Large intestine (tissue), 3 donors: ENCODE data around the gene PPIG. TPM values are rescaled to one million over a fixed set of nuclear protein-coding genes. Genes with fewer than 3 reads are reported as not detected.
"Not testable (repeated sequence)": the region's sequence is repeated elsewhere in the genome, so short reads cannot be mapped to it uniquely, and the experiment has no call there.

ENCODE experiments used
- DNase-seq, 2 donors: peaks; one replicate each; pipeline versions ENCODE4 v3.0.0 to v3.0.0-alpha.2; 2013
- H3K27ac ChIP-seq: one replicate; pipeline ENCODE4 v1.5.1; 2013; ENCODE audit warnings: low read length
- H3K27me3 ChIP-seq: 2 replicates; pipeline ENCODE4 v1.6.1; 2013; ENCODE audit warnings: low read length; ENCODE audit not compliant: control insufficient read depth, insufficient read depth
- H3K36me3 ChIP-seq: 2 replicates; pipeline ENCODE4 v1.6.1; 2013; ENCODE audit warnings: low read length; ENCODE audit not compliant: control insufficient read depth, insufficient read depth
- H3K4me1 ChIP-seq: one replicate; pipeline ENCODE4 v1.6.1; 2013; ENCODE audit warnings: low read length; ENCODE audit not compliant: control insufficient read depth, insufficient read depth
- H3K4me3 ChIP-seq: one replicate; pipeline ENCODE4 v1.5.1; 2013; ENCODE audit warnings: low read length
- H3K9me3 ChIP-seq: one replicate; pipeline ENCODE4 v1.6.1; 2013; ENCODE audit warnings: mild to moderate bottlenecking, low read depth, low read length, moderate library complexity; ENCODE audit not compliant: control insufficient read depth
- WGBS: methylation state at CpG from one replicate; pipeline ENCODE4 v1.1.5; 2013; ENCODE audit warnings: low lambda C conversion rate; ENCODE audit not compliant: insufficient coverage; 5-methylcytosine and 5-hydroxymethylcytosine counted together
- polyA plus RNA-seq: library from polyadenylated mRNA; unstranded; fragments of 120-200 nt; gene quantifications from one replicate; pipeline ENCODE4 v1.2.1, GENCODE V29; 2013

Gene PPIG
- polyA plus RNA-seq, 1 donor, result 75.2 TPM

DNA sequence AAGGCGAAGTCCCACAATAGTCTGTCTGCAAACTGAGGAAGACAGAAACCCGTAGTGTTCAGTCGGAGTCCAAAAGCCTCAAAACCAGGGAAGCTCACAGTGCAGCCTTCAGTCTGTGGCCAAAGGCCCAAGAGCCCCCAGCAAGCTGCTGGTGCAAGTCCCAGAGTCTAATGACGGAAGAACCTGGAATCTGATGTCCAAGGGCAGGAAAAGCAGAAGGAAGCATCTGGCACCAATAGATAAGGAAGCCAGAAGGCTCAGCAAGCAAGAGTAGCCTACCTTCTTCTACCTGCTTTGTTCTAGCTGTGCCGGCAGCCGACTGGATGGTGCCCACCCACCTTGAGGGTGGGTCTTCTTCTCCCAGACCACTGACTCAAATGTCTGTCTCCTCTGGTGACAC is 88.3 kb downstream of the PPIG start:
- H3K4me3 ChIP-seq, result no peak overlapping the region
- no CpG with 5 or more reads among the region's 6 CpGs for WGBS
- H3K9me3 ChIP-seq, result no peaks in the 10 kb centered on the region
- H3K27ac ChIP-seq, result no peak overlapping the region
- no peaks in the 10 kb centered on the region for H3K36me3 ChIP-seq
- DNase-seq, result no peak
- H3K4me1 ChIP-seq, result no peaks in the 10 kb centered on the region
- H3K27me3 ChIP-seq, result no peaks in the 10 kb centered on the region

DNA sequence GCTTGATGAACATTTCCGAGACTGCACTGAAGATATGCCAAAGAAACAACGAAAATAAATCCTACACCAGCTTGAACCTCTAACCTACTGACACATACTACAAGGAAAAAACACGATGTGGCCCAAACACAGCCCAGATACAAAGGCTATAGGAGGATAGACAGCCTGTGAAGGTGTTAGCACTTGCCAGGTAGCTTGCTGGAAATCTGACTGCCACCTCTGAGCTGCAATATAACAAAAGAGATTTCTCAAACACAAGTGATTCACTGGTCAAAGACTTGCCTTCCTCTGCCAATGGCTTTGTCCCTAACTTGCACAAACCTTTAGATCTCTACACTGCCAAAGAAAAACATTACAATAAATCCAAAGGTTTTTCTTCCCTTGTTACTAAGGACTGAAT is 89.0 kb downstream of the PPIG start:
- no peaks in the 10 kb centered on the region for H3K4me1 ChIP-seq
- no peak overlapping the region for H3K27ac ChIP-seq
- no peak overlapping the region for H3K4me3 ChIP-seq
- H3K27me3 ChIP-seq, result no peaks in the 10 kb centered on the region
- H3K36me3 ChIP-seq, result no peaks in the 10 kb centered on the region
- no peaks in the 10 kb centered on the region for H3K9me3 ChIP-seq
- WGBS, result no CpG with 5 or more reads among the region's 3 CpGs
- no peak for DNase-seq

DNA sequence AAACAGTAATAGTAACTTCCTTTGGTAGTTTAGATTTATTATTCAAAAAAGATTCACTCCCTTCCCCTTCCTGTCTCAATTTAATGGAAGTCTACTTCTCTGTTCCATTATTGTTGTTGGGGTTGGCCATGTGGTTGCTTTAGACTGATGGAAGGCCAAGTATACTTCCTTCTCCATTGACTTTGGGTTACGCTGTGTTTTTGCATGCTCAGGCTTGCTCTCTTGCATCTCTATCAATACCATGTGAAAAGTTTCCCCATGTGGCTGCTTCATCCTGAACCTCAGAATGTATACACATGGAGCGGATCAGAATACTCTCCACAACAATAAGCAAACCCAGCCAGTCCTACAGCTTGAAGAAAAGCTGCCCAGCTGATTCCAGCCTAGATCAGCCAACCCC is 89.8 kb downstream of the PPIG start:
- H3K36me3 ChIP-seq, result no peaks in the 10 kb centered on the region
- no peaks in the 10 kb centered on the region for H3K27me3 ChIP-seq
- DNase-seq, result no peak
- H3K4me3 ChIP-seq, result no peak overlapping the region
- H3K4me1 ChIP-seq, result no peaks in the 10 kb centered on the region
- H3K27ac ChIP-seq, result no peak overlapping the region
- no peaks in the 10 kb centered on the region for H3K9me3 ChIP-seq
- WGBS, result 100% methylated on average over 1 of the region's 2 CpGs

DNA sequence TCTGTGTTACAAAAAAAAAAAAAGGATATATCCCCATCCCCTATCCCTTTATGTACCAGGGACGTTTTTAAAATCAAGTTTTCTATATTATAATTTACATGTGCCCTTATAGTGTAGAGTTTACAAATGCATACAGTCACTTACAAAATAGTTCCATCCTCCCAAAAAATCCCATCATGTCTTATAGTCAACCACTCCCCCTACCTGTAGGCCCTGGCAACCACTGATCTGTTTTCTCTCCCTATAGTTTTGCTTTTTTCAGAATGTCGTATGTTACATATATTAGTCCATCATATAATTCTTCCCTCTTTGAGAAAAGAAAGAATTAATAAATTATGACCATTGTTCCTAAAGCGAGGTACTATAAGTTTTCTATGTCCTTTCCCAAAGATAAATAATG is 92.2 kb downstream of the PPIG start:
- Histone ChIP-seq H3K27me3 (no peaks in the 10 kb centered on the region), H3K4me1 (no peaks in the 10 kb centered on the region), H3K36me3 (no peaks in the 10 kb centered on the region), H3K4me3 (no peak overlapping the region), H3K9me3 (no peaks in the 10 kb centered on the region), H3K27ac (no peak overlapping the region)
- WGBS, result 100% methylated on average over 2 of the region's 3 CpGs
- no peak for DNase-seq

DNA sequence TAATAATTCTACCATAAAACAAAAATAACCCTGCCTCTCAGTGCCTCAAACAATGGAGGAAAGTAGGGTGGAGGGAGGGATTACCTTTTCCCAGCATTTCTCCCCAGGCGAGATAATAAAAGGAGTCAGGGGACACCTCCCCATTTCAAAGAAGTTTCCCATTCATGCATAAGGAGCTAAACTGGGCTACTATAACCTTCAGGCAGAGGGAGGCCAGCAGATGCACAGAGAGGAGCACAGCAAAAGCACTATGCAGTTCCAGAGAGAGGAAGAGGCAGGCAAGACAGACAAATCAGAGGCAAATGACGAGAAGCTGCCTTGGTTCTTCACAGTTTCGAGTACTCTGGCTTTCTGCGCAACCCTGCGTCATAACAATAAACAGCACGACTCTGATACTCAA is 92.7 kb downstream of the PPIG start:
- no peak overlapping the region for H3K27ac ChIP-seq
- H3K4me1 ChIP-seq, result no peaks in the 10 kb centered on the region
- no peak for DNase-seq
- WGBS, result 90% methylated on average over 4 of the region's 6 CpGs
- H3K4me3 ChIP-seq, result no peak overlapping the region
- no peaks in the 10 kb centered on the region for H3K36me3 ChIP-seq
- H3K9me3 ChIP-seq, result no peaks in the 10 kb centered on the region
- no peaks in the 10 kb centered on the region for H3K27me3 ChIP-seq

DNA sequence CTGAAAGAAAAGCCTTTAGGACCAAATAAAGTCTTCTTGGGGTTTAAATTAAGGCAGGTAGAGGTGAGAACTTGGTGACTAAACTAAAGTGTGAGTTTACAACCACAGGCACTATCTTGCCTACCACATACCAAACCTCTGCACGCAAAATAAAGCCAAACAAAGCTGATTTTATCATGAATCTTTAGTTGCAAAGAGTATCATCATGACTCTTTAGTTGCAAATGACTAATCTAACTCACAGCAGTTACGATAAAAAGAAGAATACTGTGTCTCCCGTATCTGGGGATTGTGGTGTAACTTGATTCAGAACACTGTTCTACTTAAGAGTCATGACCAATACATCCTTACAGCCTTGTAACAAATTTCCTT is 98.9 kb downstream of the PPIG start:
- no peaks in the 10 kb centered on the region for H3K36me3 ChIP-seq
- H3K9me3 ChIP-seq, result no peaks in the 10 kb centered on the region
- no peak overlapping the region for H3K27ac ChIP-seq
- no peak overlapping the region for H3K4me3 ChIP-seq
- DNase-seq, result no peak
- H3K4me1 ChIP-seq, result no peaks in the 10 kb centered on the region
- whole genome bisulfite sequencing, result no CpG with 5 or more reads among the region's 3 CpGs
- H3K27me3 ChIP-seq, result no peaks in the 10 kb centered on the region

DNA sequence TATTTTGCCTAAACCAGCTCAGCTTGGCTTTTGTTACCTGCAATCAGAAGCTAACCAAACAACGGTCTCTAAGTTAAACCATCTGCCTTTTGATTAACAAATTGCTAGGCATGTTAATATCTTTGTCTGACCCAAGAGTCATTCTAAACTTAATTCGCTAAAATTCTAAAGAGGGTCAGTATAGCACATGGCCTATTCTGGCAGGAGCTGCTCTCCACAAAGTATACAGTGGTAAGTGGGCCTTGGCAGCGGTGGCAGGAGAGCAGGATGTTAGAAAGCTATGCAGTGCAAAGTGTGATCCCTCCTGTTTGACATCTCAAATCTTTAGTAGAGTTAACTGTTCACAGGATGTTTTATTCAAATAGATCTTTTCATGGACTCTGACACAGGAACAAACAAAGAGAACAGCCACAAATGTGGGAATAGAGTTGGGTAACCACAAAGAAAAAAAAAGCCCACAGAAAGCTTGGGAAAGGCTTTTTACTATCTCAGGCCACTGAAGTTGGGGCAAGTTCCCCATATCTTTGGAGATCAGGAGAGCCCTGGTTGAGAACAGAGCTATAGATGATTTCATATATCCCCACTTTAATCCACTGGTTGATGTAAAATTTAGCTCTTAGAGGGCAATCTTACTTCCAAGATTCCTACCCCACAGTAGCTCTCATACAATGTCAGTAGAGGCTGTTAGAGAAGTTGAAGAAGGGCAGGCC is 99.4 kb downstream of the PPIG start:
- H3K27me3 ChIP-seq, result no peaks in the 10 kb centered on the region
- H3K9me3 ChIP-seq, result no peaks in the 10 kb centered on the region
- no peaks in the 10 kb centered on the region for H3K4me1 ChIP-seq
- no peak overlapping the region for H3K4me3 ChIP-seq
- no peak overlapping the region for H3K27ac ChIP-seq
- H3K36me3 ChIP-seq, result no peaks in the 10 kb centered on the region
- no peak for DNase-seq
- WGBS, result 80% methylated on average over 1 of the region's 3 CpGs

DNA sequence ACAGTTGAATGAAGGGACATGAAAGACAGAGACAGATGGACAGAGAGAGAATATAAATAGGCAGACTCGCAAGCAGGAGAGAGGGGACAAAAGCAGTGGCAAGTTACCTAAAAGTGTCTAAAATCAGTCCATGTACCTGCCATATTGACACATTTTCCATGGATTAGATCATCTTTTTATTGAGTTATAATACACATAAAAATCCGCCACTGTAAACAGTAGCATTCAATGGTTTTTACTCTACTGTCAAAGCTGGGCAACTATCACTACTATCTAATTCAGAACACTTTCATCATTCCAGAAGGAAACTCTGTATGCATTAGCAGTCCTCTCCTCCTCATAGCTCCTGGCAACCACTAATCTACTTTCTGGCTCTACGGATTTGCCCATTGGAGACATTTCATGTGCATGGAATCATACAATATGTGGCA is 100.0 kb downstream of the PPIG start:
- no peaks in the 10 kb centered on the region for H3K9me3 ChIP-seq
- no peaks in the 10 kb centered on the region for H3K27me3 ChIP-seq
- 80% methylated on average over 1 of the region's 3 CpGs for WGBS
- H3K36me3 ChIP-seq, result no peaks in the 10 kb centered on the region
- H3K4me3 ChIP-seq, result no peak overlapping the region
- DNase-seq, result no peak
- H3K4me1 ChIP-seq, result no peaks in the 10 kb centered on the region
- no peak overlapping the region for H3K27ac ChIP-seq

DNA sequence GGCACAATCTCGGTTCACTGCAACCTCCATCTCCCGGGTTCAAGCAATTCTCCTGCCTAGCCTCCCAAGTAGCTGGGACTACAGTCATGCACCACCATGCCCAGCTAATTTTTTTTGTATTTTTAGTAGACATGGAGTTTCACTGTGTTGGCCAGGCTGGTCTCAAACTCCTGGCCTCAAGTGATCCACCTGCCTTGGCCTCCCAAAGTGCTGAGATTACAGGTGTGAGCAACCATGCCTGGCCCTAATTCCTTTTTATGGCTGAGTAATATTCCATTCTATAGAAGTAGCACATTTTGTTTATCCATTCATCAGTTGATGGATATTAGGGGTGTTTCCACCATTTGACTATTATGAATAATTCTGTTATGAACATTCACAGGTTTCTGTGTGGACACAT is 100.6 kb downstream of the PPIG start:
- not testable (repeated sequence) for H3K36me3 ChIP-seq, H3K27me3 ChIP-seq, H3K27ac ChIP-seq, H3K4me3 ChIP-seq, DNase-seq, H3K9me3 ChIP-seq, H3K4me1 ChIP-seq
- WGBS, result no CpG with 5 or more reads among the region's 2 CpGs

DNA sequence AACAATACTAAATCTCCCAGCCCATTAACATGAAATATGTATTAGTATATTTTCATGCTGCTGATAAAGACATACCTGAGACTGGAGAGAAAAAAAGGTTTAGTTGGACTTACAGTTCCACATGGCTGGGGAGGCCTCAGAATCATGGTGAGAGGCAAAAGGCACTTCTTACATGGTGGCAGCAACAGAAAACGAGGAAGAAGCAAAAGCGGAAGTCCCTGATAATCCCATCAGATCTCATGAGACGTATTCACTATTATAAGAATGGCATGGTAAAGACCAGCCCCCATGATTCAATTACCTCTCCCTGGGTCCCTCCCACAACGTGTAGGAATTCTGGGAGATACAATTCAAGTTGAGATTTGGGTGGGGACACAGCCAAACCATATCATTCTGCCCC is 102.7 kb downstream of the PPIG start:
- not testable (repeated sequence) for H3K36me3 ChIP-seq, H3K27me3 ChIP-seq, DNase-seq, H3K4me3 ChIP-seq, H3K27ac ChIP-seq, H3K9me3 ChIP-seq, H3K4me1 ChIP-seq
- WGBS, result no CpG with 5 or more reads among the region's 4 CpGs

DNA sequence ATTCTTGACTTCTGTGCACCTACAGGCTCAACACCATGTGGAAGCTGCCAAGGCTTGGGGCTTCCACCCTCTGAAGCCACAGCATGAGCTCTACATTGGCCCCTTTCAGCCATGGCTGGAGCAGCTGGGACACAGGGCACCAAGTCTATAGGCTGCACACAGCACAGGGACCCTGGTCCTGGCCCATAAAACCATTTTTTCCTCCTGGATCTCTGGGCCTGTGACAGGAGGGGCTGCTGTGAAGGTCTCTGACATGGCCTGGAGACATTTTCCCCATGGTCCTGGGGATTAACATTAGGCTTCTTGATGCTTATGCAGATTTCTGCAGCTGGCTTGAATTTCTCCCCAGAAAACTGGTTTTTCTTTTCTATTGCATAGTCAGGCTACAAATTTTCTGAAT is 103.8 kb downstream of the PPIG start:
- H3K9me3 ChIP-seq, H3K36me3 ChIP-seq, H3K27ac ChIP-seq, H3K27me3 ChIP-seq, DNase-seq, H3K4me1 ChIP-seq, H3K4me3 ChIP-seq: not testable (repeated sequence)
